ENCODE data around the gene MGMT. TPM values are rescaled to one million over a fixed set of nuclear protein-coding genes. Genes with fewer than 3 reads are reported as not detected.

MGMT gene
- total RNA-seq, 2 donors from 2014 or later, result 17.8 to 19.2 TPM

- DNase-seq (no peak), ATAC-seq (replicated peaks in 1 of 2) (no peak)
- H3K27me3 Mint-ChIP-seq (ENCODE audit: low read depth), result no peaks in the 10 kb centered on the region
- no peak overlapping the region for H3K4me3 Mint-ChIP-seq
- H3K4me1 Mint-ChIP-seq (ENCODE audit: low read depth), result no peaks in the 10 kb centered on the region
- H3K27ac Mint-ChIP-seq, result no peak overlapping the region
- peaks cover 0 to 2% of the 10 kb centered on the region in 2 donors for H3K9me3 Mint-ChIP-seq
- H3K36me3 Mint-ChIP-seq (ENCODE audit: insufficient read depth in 2 of 2), result peaks cover 0 to 14% of the 10 kb centered on the region in 2 donors
These were observed 301.7 kb downstream of the MGMT start for GRCh38 chr10:129768437-129769355.

DNA sequence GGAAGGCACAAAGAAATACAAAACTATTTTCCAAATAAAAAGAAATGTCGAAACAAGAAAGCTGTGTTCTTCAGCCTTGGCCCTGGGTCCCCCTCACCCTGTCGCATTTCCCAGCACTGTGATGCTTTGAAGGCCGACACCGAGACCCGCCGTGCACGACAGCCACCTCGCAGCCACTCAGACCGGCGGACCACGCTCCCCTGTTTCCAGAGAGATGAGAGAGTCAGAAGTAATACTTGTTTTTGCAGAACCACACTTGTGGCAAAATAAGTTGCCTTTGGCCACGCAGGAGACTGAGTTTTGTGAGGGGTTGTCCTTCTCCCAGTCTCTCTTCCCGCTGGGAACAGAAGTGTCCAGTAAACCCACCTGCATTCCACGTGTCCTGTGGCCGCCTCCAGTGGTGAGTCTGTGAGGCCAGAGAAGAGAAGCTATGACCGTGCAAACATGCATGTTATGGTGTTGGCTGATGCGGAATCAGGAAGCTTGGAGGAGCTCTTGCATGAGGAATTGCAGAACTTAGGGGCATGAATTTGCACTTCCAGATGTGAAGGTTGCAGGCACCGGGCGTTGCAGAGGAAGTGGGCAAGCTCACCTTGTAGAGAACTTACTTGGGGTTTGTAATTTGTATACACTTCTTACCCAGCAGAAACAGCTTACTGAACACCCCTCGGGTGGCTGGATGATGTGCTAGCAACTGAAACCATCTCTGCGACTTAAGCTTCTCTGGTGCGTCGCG is 302.5 kb downstream of the MGMT start:
- no peak for DNase-seq
- Mint-ChIP-seq H3K27ac (no peak overlapping the region), H3K9me3 (peaks cover 0 to 2% of the 10 kb centered on the region in 2 donors), H3K27me3 (ENCODE audit: low read depth) (no peaks in the 10 kb centered on the region), H3K4me3 (no peak overlapping the region), H3K36me3 (ENCODE audit: insufficient read depth in 2 of 2) (peaks cover 0 to 14% of the 10 kb centered on the region in 2 donors), H3K4me1 (ENCODE audit: low read depth) (no peaks in the 10 kb centered on the region)
- ATAC-seq (replicated peaks in 1 of 2), result no peak

- H3K9me3 Mint-ChIP-seq, result peaks cover 0 to 2% of the 10 kb centered on the region in 2 donors
- no peak overlapping the region for H3K4me3 Mint-ChIP-seq
- H3K27me3 Mint-ChIP-seq (ENCODE audit: low read depth), result no peaks in the 10 kb centered on the region
- H3K27ac Mint-ChIP-seq, result no peak overlapping the region
- peaks cover 0 to 14% of the 10 kb centered on the region in 2 donors for H3K36me3 Mint-ChIP-seq (ENCODE audit: insufficient read depth in 2 of 2)
- no peak for DNase-seq
- no peaks in the 10 kb centered on the region for H3K4me1 Mint-ChIP-seq (ENCODE audit: low read depth)
- ATAC-seq (replicated peaks in 1 of 2), result no peak
These were observed 303.2 kb downstream of the MGMT start for GRCh38 chr10:129770286-129770685.

DNA sequence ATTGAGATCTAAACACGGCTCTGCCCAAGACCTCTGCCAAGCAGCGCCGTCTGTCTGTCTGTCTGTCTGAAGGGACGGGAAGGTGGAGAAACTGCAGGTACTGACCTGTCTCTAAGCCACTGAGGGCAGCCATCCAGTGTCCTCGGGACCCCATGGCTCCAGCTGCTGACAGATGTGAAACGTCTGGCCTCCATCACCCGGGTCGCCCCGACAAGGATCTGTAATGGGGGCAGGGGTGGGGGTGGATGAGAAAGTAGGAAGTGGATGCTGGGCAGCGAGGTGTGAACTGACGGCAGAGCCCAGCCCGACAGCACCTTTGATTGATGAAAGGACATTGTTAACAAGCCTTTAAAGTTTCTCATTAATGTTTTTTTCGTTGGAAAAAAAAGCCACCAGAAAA is 304.0 kb downstream of the MGMT start:
- Mint-ChIP-seq H3K9me3 (peaks cover 0 to 2% of the 10 kb centered on the region in 2 donors), H3K4me3 (no peak overlapping the region), H3K27me3 (ENCODE audit: low read depth) (no peaks in the 10 kb centered on the region), H3K4me1 (ENCODE audit: low read depth) (no peaks in the 10 kb centered on the region), H3K36me3 (ENCODE audit: insufficient read depth in 2 of 2) (peaks cover 0 to 14% of the 10 kb centered on the region in 2 donors), H3K27ac (no peak overlapping the region)
- DNase-seq (no peak), ATAC-seq (replicated peaks in 1 of 2) (no peak)

GRCh38 chr10:129771576-129771975 is 304.5 kb downstream of the MGMT start:
- peaks cover 0 to 14% of the 10 kb centered on the region in 2 donors for H3K36me3 Mint-ChIP-seq (ENCODE audit: insufficient read depth in 2 of 2)
- no peak for ATAC-seq (replicated peaks in 1 of 2)
- DNase-seq, result no peak
- H3K27me3 Mint-ChIP-seq (ENCODE audit: low read depth), result no peaks in the 10 kb centered on the region
- H3K27ac Mint-ChIP-seq, result no peak overlapping the region
- no peak overlapping the region for H3K4me3 Mint-ChIP-seq
- H3K9me3 Mint-ChIP-seq, result no peaks in the 10 kb centered on the region
- H3K4me1 Mint-ChIP-seq (ENCODE audit: low read depth), result no peaks in the 10 kb centered on the region

- Mint-ChIP-seq H3K4me3 (no peak overlapping the region), H3K9me3 (peaks cover 0 to 2% of the 10 kb centered on the region in 2 donors), H3K27me3 (ENCODE audit: low read depth) (no peaks in the 10 kb centered on the region), H3K4me1 (ENCODE audit: low read depth) (no peaks in the 10 kb centered on the region), H3K36me3 (ENCODE audit: insufficient read depth in 2 of 2) (peaks cover 0 to 14% of the 10 kb centered on the region in 2 donors), H3K27ac (no peak overlapping the region)
- ATAC-seq (replicated peaks in 1 of 2) (no peak), DNase-seq (no peak)
These were observed 305.0 kb downstream of the MGMT start for GRCh38 chr10:129771991-129772431.

DNA sequence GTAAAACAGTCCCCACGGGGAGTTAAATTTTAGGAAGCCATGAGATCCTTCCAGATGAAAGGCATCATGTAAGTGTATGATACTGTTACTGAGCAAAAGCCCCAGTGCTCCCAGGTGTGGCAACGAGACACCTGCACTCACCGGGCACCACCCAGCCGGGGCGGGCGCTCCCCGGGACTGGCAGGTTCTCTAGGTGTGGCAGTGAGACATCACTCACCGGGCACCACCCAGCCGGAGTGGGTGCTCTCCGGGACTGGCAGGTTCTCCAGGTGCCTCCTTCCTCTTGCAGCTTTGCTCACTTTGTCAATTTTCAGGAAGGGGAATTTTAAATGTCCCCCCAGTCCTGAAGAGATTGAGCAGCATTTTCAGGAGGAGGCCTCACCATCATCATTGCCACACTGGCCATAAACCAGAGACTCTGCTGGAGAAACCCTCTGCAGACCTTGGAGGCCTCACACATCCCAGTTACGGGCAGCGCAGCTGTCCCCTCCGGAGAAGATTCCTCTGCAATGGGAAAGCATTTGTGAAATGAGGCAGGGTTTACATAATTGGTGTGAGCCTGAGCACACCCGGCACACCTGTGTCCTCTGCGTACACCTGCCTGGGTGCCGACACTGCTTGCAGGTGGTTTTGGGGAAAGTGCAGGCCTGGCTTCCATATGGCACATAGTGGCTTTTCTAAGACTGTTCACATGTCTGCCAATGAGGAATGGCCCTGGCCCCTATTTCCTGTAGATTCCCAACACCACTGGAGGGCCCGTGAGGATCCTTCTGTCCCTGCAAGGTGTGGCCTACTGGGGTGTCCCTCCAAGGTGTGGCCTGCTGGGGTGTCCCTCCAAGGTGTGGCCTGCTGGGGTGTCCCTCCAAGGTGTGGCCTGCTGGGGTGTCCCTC is 305.7 kb downstream of the MGMT start:
- no peak overlapping the region for H3K4me3 Mint-ChIP-seq
- ATAC-seq (replicated peaks in 1 of 2), result no peak
- peaks cover 0 to 3% of the 10 kb centered on the region in 2 donors for H3K9me3 Mint-ChIP-seq
- H3K27ac Mint-ChIP-seq, result no peak overlapping the region
- no peaks in the 10 kb centered on the region for H3K27me3 Mint-ChIP-seq (ENCODE audit: low read depth)
- no peaks in the 10 kb centered on the region for H3K4me1 Mint-ChIP-seq (ENCODE audit: low read depth)
- no peak for DNase-seq
- H3K36me3 Mint-ChIP-seq (ENCODE audit: insufficient read depth in 2 of 2), result peaks cover 0 to 16% of the 10 kb centered on the region in 2 donors

- no peak overlapping the region for H3K4me3 Mint-ChIP-seq
- no peak for DNase-seq
- peaks cover 0 to 12% of the 10 kb centered on the region in 2 donors for H3K36me3 Mint-ChIP-seq (ENCODE audit: insufficient read depth in 2 of 2)
- H3K4me1 Mint-ChIP-seq (ENCODE audit: low read depth), result no peaks in the 10 kb centered on the region
- peaks cover 0 to 3% of the 10 kb centered on the region in 2 donors for H3K9me3 Mint-ChIP-seq
- no peaks in the 10 kb centered on the region for H3K27me3 Mint-ChIP-seq (ENCODE audit: low read depth)
- ATAC-seq (replicated peaks in 1 of 2), result no peak
- no peak overlapping the region for H3K27ac Mint-ChIP-seq
These were observed 306.4 kb downstream of the MGMT start for GRCh38 chr10:129773359-129773990.

- Mint-ChIP-seq H3K4me3 (no peak overlapping the region), H3K27ac (no peak overlapping the region), H3K36me3 (ENCODE audit: insufficient read depth in 2 of 2) (peaks cover 0 to 9% of the 10 kb centered on the region in 2 donors), H3K27me3 (ENCODE audit: low read depth) (no peaks in the 10 kb centered on the region), H3K4me1 (ENCODE audit: low read depth) (no peaks in the 10 kb centered on the region), H3K9me3 (peaks cover 0 to 3% of the 10 kb centered on the region in 2 donors)
- DNase-seq (no peak), ATAC-seq (replicated peaks in 1 of 2) (no peak)
These were observed 307.2 kb downstream of the MGMT start for GRCh38 chr10:129774082-129774735.

DNA sequence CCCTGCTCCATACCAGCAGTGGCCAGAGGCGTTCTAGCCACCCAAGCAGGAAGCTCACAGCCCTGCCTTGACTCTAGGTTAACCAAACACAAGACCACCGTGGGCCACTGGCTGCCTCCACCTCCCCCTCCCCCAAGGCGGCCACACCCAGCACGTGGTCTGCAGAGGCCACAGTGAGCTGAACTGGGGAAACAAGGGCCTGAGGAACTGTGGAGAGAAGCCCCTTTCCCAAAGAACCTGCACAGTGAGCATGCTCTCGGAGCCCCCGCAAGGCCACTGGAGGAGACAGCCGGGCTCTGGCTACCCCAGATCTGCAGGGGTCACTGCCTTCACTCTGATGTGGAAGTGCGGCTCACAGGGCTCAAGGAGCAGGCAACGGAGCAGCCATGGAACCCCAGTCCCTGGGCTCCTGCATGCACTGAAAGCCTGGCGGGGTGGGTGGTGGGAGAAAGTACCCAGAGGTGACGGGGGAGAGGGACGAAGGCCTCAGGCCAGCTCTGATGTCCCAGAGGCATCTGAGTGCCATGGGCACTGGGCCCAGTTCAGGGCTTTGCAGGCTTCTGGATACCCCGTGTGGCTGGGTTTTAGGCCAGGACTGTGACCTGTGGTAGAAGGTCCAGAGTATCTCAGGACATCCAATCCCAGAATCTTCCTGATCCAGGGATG is 307.8 kb downstream of the MGMT start:
- Mint-ChIP-seq H3K4me1 (ENCODE audit: low read depth) (no peaks in the 10 kb centered on the region), H3K27ac (no peak overlapping the region), H3K36me3 (ENCODE audit: insufficient read depth in 2 of 2) (peaks cover 0 to 9% of the 10 kb centered on the region in 2 donors), H3K27me3 (ENCODE audit: low read depth) (no peaks in the 10 kb centered on the region), H3K9me3 (peaks cover 0 to 3% of the 10 kb centered on the region in 2 donors), H3K4me3 (no peak overlapping the region)
- DNase-seq (no peak), ATAC-seq (replicated peaks in 1 of 2) (no peak)

DNA sequence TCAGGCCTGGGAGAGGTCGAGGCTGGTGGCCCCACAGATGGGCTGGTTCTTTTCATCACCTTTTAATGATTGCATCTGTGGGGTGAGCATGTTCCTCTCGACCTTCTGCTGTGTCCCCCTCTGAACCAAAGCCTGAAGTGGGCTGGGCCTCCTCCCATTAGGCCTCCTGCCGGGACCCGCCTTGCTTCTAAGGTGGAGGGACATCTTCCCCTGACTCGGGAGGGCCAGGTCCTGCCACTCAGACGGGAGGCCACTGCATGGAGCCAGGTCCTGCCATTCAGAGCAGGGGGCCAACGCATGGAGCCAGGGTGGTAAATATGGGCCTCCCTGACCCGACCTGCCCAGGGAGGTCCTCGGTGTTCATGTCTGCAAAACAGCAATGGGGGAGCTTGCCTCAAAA is 308.6 kb downstream of the MGMT start:
- no peak for ATAC-seq (replicated peaks in 1 of 2)
- H3K4me3 Mint-ChIP-seq, result no peak overlapping the region
- H3K9me3 Mint-ChIP-seq, result peaks cover 0 to 3% of the 10 kb centered on the region in 2 donors
- peaks cover 0 to 8% of the 10 kb centered on the region in 2 donors for H3K36me3 Mint-ChIP-seq (ENCODE audit: insufficient read depth in 2 of 2)
- H3K27me3 Mint-ChIP-seq (ENCODE audit: low read depth), result no peaks in the 10 kb centered on the region
- H3K4me1 Mint-ChIP-seq (ENCODE audit: low read depth), result no peaks in the 10 kb centered on the region
- no peak for DNase-seq
- H3K27ac Mint-ChIP-seq, result no peak overlapping the region
